ENCODE data around the gene KIF1C.
A peak's percentile ranks its signal among the peaks of the same experiment; 100 is the strongest.
"Not testable (repeated sequence)": the region's sequence is repeated elsewhere in the genome, so short reads cannot be mapped to it uniquely, and the experiment has no call there.

KIF1C gene

GRCh38 chr17:5002121-5002788 is 4.5 kb downstream of the KIF1C start:
- no peak for DNase-seq

- peak; percentile 63 for DNase-seq
Observed at GRCh38 chr17:5003214-5003867, 5.6 kb downstream of the KIF1C start.

- no peak for DNase-seq
Observed at GRCh38 chr17:5011928-5012327, 14.2 kb downstream of the KIF1C start.

- no peak for DNase-seq
Observed at GRCh38 chr17:5014357-5014756, 16.6 kb downstream of the KIF1C start.

DNA sequence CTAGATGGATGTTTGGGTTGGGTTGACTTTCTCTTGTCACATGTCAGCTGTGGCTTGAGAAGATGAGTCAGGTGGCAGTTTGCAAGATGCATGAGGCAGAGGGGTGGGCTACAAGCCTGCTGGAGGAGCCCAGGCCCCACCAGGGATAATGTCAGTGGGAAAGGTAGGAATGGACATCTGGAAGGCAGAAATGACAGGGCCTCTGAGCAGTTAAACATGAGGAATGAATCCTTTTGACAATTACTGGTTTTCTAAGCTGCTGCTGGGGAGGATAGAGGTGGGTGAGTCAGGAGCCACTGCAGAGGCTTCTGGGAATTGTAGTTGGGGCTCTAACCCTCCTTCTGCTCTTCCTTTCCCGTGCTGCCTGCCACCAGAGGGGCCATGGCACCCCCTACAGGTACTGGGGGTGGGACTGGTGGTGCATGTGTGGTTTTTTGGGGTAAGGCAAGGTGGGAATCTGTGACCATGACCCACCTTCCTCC is 21.8 kb downstream of the KIF1C start:
- DNase-seq: peak; percentile 78

DNA sequence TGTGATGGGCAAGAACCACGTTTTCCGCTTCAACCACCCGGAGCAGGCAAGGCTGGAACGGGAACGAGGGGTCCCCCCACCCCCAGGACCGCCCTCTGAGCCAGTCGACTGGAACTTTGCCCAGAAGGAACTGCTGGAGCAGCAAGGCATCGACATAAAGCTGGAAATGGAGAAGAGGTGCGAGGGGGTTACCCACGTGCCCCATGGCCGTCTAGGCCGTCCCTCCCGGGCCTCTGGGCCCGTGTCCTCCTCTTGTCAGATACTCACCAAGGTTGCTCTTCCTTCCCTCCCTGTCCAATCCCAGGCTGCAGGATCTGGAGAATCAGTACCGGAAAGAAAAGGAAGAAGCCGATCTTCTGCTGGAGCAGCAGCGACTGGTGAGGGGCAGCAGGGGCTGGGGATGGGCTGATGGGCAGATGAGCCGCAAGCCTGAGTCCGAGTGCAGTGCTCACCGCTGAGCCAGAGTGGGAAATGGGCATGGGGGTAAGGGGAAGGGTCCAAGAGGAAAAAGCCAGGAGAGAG is 22.8 kb downstream of the KIF1C start:
- no peak for DNase-seq

- DNase-seq: no peak
Observed at GRCh38 chr17:5022171-5022711, 24.5 kb downstream of the KIF1C start.

DNA sequence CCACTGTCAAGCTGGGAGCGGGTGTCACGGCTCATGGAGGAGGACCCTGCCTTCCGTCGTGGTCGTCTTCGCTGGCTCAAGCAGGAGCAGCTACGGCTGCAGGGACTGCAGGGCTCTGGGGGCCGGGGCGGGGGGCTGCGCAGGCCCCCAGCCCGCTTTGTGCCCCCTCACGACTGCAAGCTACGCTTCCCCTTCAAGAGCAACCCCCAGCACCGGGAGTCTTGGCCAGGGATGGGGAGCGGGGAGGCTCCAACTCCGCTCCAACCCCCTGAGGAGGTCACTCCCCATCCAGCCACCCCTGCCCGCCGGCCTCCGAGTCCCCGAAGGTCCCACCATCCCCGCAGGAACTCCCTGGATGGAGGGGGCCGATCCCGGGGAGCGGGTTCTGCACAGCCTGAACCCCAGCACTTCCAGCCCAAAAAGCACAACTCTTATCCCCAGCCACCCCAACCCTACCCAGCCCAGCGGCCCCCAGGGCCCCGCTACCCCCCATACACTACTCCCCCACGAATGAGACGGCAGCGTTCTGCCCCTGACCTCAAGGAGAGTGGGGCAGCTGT is 25.9 kb downstream of the KIF1C start:
- DNase-seq: no peak

DNA sequence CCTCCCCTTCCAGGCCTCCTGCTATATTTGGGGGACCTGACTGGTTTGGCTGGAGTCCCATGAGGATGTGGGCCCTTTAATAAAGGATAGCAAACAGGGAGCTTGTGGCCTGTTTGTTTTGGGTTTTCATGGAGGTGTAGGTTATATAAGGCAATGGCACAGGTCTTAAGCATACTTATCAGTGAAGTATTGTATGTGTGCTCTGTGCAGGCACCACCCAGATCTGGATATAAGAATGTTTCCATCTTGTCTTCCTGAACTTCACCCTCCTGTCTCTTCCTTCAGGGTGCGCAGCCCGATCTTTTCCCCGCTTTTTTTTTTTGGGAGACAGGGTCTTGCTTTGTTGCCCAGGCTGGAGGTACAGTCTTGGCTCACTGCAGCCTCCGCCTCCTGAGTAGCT is 26.9 kb downstream of the KIF1C start:
- no peak for DNase-seq

DNA sequence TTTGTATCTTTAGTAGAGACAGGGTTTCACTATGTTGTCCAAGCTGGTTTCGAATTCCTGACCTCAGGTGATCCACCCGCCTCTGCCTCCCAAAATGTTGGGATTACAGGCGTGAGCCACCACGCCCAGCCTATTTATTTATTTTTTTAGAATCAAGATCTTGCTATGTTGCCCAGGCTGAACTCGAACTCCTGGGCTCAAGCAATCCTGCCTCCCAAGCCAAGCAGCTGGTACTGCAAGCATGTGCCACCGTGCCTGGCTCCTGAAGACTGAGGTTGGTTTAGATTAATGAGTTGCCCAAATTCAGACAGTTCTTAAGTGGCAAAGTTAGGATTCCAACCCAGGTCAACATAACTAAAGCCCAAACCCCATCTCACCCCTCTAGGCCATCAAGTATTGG is 29.5 kb downstream of the KIF1C start:
- DNase-seq: no peak

GRCh38 chr17:5027916-5028315 is 30.2 kb downstream of the KIF1C start:
- DNase-seq: no peak

GRCh38 chr17:5030168-5030567 is 32.4 kb downstream of the KIF1C start:
- DNase-seq: not testable (repeated sequence)

DNA sequence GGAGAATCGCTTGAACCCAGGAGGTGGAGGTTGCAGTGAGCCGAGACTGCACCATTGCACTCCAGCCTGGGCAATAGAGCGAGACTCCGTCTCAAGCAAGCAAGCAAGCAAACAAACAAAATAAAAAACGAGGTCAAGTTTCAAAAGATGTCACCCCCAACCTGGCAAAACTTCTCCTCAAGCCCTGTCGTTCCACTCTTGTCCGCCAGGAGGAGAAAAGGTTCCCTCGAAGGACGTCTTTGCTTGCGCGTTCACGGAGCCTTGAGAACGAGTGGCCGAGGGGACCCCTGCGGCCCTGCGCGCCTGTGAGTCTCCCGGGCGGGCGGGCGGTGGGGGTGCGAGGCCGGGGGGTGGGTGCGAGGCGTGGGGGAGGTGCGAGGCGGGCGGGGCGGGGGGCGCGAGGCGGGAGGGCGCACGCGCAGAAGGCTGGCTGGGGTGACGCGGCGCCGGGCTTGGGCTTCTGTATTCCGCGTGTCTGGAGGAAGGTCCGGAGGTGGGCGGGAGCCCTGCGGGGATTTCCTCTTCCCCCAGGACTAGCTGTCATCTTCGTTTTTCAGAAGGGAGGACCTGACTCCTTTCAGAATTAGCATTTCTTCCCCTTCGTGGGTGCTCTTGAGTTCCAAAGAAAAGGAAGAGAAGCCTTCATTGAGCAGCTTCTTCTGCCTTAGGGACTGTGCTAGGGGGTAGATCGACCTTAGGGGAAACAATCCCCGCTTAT is 33.8 kb downstream of the KIF1C start:
- peak; percentile 63 for DNase-seq

DNA sequence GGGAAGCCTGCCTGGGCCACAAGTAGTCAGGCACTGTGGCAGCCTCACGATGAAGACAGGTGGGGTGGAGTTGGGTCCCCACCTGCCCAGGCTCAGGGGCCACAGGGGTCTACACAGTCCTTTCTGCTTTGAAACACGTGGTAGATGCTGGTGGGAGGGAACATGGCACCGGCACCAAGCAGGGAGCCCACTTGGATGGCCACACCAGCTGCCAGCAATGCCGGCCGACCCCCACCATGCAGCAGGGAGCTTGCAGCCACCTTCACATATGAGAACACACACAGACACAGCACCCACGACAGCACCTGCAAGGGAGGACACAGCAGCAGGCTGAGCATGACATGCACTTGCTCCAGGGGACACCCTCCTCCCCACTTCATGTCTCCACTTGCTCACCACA is 35.1 kb downstream of the KIF1C start:
- no peak for DNase-seq

GRCh38 chr17:5033352-5034015 is 35.7 kb downstream of the KIF1C start:
- DNase-seq: no peak

DNA sequence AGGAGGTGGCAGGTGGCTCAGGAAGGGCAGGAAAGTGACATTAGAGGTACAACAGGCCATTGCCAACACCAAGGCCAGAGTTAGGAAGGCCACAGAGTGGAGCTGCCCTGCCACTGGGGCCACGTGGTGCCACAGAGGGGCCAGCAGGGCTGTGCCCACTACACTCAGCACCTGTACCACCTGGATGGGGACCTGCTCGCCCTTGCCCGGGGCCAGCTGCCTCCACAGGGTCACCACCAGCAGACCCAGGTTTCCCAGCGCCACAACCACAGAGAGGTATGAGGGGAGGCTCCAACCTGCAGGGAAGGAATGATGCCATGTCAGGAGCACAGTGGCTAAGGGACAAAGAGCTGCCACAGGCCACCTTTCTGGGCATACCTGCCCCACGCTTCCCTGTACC is 36.3 kb downstream of the KIF1C start:
- no peak for DNase-seq

GRCh38 chr17:5034651-5035050 is 36.9 kb downstream of the KIF1C start:
- DNase-seq: no peak

DNA sequence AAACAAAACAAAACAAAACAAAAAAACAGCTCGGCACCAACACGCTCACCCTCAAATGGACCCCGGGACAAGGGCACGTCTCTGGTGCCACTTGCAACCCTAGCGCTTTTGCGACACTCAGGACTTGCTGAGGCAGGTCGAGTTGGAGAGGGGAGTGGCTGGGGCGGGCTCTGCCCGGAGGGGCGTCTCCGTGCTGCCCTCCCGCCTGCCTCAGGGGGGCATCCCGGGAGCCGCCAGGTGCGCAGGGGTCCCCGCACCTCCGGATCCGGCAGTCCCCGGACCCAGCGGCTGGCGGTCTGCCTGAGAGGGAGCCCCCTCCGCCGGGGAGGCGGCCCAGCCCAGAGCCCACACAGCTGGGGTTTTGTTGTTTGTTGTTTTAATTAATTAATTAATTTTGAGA is 37.6 kb downstream of the KIF1C start, which contains the start of gene SLC52A1:
TSS of gene SLC52A1 (minus strand) at position 112 of the 400 bp plus-strand sequence. CDS start 820 bp downstream, outside the sequence.
- DNase-seq: peak; percentile 59

GRCh38 chr17:5042157-5043022 is 44.6 kb downstream of the KIF1C start:
- DNase-seq: no peak

DNA sequence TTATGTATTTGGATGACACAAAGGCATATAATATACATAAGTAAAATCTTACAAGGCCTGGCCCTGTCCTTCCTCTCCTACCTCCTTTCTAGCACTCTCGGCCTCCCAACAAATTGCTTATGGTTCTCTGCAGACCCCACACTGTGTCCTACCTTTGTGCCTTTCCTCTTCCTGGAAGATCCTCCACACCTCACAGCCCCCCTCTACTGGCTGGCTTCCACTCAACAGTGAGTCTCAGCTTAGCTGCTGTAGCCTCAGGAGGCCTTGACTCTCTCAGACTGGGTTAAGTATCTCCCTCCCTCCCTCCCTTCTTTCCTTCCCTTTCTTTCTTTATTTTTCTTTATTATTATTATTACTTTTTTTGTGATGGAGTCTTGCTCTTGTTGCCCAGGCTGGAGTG is 45.8 kb downstream of the KIF1C start:
- no peak for DNase-seq

DNA sequence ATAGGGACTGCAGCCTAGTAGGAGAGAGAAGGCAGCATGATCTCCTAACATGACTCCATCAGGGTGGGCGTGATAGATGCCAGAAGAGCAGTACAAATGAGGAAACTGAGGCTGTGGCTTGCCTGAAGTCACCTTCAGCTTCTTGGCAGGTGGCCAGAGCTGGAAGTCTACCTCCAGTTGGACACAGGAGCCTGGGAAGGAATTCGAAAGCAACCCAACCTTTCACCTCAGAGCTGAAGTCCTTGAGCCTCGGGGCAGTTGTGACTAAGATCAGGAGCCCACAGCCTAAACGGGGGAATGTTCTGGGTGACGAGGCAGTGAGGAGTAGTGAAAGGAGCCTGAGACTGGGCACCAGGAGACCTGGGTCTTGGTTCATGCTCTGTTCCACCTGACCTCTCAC is 46.9 kb downstream of the KIF1C start:
- DNase-seq: no peak

All from 8988T (cell line).